WTC11 (cell line): ENCODE data around the gene CX3CR1. TPM values are rescaled to one million over a fixed set of nuclear protein-coding genes. Genes with fewer than 3 reads are reported as not detected.

Experiments
- ATAC-seq: fragments of 200-7000 bp; cut with Tn5 transposase; 2 replicates; pipeline ENCODE4 v1.10.0; 2021; ENCODE audit warnings: mild to moderate bottlenecking, moderate library complexity
- CTCF ChIA-PET: fragments of 300-600 bp; sonication (Branson Sonifier 250); formaldehyde crosslinking; loops from one replicate; lab custom pipeline; 2021; ENCODE audit warnings: antibody characterized with exemption; lab: Charles Lee
- POLR2A ChIA-PET: fragments of 350-600 bp; sonication (Branson Sonifier 250); formaldehyde crosslinking; loops from one replicate; lab custom pipeline; 2021; ENCODE audit warnings: antibody characterized with exemption; lab: Charles Lee
- DNase-seq: peaks from one replicate; pipeline ENCODE4 v3.0.0; 2021; ENCODE audit warnings: low spot score
- H3K27ac Mint-ChIP-seq: 2 replicates; pipeline ENCODE4 v1.8.0; 2021; ENCODE audit warnings: mixed read lengths
- H3K27me3 Mint-ChIP-seq: 2 replicates; pipeline ENCODE4 v1.8.0; 2021; ENCODE audit warnings: low read depth, mild to moderate bottlenecking, moderate library complexity, mixed read lengths
- H3K36me3 Mint-ChIP-seq: 2 replicates; pipeline ENCODE4 v1.8.0; 2021; ENCODE audit warnings: mixed read lengths
- H3K4me1 Mint-ChIP-seq: 2 replicates; pipeline ENCODE4 v1.8.0; 2022; ENCODE audit warnings: mixed read lengths
- H3K4me3 Mint-ChIP-seq: 2 replicates; pipeline ENCODE4 v1.8.0; 2021; ENCODE audit warnings: mild to moderate bottlenecking, moderate library complexity, mixed read lengths
- H3K9me3 Mint-ChIP-seq: 2 replicates; pipeline ENCODE4 v1.8.0; 2021; ENCODE audit warnings: mixed read lengths
- EMX1 ChIP-seq: fragments of 250-450 bp; sonication (Bioruptor Pico); IDR thresholded peaks from 2 replicates; pipeline ENCODE4 v1.8.0; 2021; ENCODE audit warnings: mild to moderate bottlenecking
- ETV6 ChIP-seq: sonication (generic); formaldehyde crosslinking; IDR thresholded peaks from 2 replicates; pipeline ENCODE4 v1.8.1; 2022; ENCODE audit warnings: mild to moderate bottlenecking, missing genetic modification reagents
- FOXK1 ChIP-seq: sonication (generic); formaldehyde crosslinking; IDR thresholded peaks from 2 replicates; pipeline ENCODE4 v1.8.0; 2022; ENCODE audit warnings: mild to moderate bottlenecking, moderate library complexity, missing genetic modification reagents
- GTF2I ChIP-seq: fragments of 250-450 bp; sonication (Bioruptor Pico); conservative IDR thresholded peaks from 2 replicates; pipeline ENCODE4 v1.4.0; 2021; ENCODE audit warnings: mild to moderate bottlenecking
- MYBL2 ChIP-seq: sonication (generic); formaldehyde crosslinking; IDR thresholded peaks from 2 replicates; pipeline ENCODE4 v1.8.1; 2023; ENCODE audit warnings: mild to moderate bottlenecking, moderate library complexity, missing genetic modification reagents
- NFATC4 ChIP-seq: fragments of 250-450 bp; sonication (Bioruptor Pico); IDR thresholded peaks from 2 replicates; pipeline ENCODE4 v1.9.0; 2021; ENCODE audit warnings: mild to moderate bottlenecking
- NR2C2 ChIP-seq: sonication (generic); formaldehyde crosslinking; IDR thresholded peaks from 2 replicates; pipeline ENCODE4 v1.8.0; 2022; ENCODE audit warnings: mild to moderate bottlenecking, missing genetic modification reagents
- TEAD1 ChIP-seq: sonication (generic); formaldehyde crosslinking; IDR thresholded peaks from 2 replicates; pipeline ENCODE4 v1.8.0; 2022; ENCODE audit warnings: mild to moderate bottlenecking, missing genetic modification reagents
- ZNF138 ChIP-seq: sonication (generic); formaldehyde crosslinking; conservative IDR thresholded peaks from 2 replicates; pipeline ENCODE4 v1.8.1; 2022; ENCODE audit warnings: mild to moderate bottlenecking, moderate library complexity, missing genetic modification reagents
- ZNF263 ChIP-seq: sonication (generic); formaldehyde crosslinking; IDR thresholded peaks from 2 replicates; pipeline ENCODE4 v1.8.1; 2022; ENCODE audit warnings: low read depth, mild to moderate bottlenecking, moderate library complexity, missing genetic modification reagents
- ZNF396 ChIP-seq: fragments of 250-450 bp; sonication (Bioruptor Pico); IDR thresholded peaks from 2 replicates; pipeline ENCODE4 v1.8.0; 2021; ENCODE audit warnings: mild to moderate bottlenecking, moderate library complexity, borderline replicate concordance
- ZNF416 ChIP-seq: fragments of 250-450 bp; sonication (Bioruptor Pico); IDR thresholded peaks from 2 replicates; pipeline ENCODE4 v1.9.0; 2021; ENCODE audit warnings: mild to moderate bottlenecking, inconsistent platforms
- ZNF423 ChIP-seq: fragments of 250-450 bp; sonication (Bioruptor Pico); IDR thresholded peaks from 2 replicates; pipeline ENCODE4 v2.1.2; 2022; ENCODE audit warnings: mild to moderate bottlenecking, moderate library complexity
- ZNF671 ChIP-seq: fragments of 250-450 bp; sonication (Bioruptor Pico); IDR thresholded peaks from 2 replicates; pipeline ENCODE4 v1.8.0; 2021; ENCODE audit warnings: mild to moderate bottlenecking
- total RNA-seq: library from RNA; stranded (reverse); gene quantifications from 3 replicates; pipeline ENCODE4 v1.2.3, GENCODE V29; 2021
- TF ChIP-seq, protein P1 (sequence below): sonication (generic); formaldehyde crosslinking; IDR thresholded peaks from 2 replicates; pipeline ENCODE4 v1.8.0; 2022; ENCODE audit warnings: missing genetic modification reagents
- TF ChIP-seq, protein P2 (sequence below): sonication (generic); formaldehyde crosslinking; IDR thresholded peaks from 2 replicates; pipeline ENCODE4 v1.8.0; 2022; ENCODE audit warnings: mild to moderate bottlenecking, missing genetic modification reagents
- TF ChIP-seq, protein P3 (sequence below): fragments of 250-450 bp; sonication (Bioruptor Pico); IDR thresholded peaks from 2 replicates; pipeline ENCODE4 v1.9.0; 2021; ENCODE audit warnings: mild to moderate bottlenecking, borderline replicate concordance
- TF ChIP-seq, protein P4 (sequence below): sonication (generic); formaldehyde crosslinking; IDR thresholded peaks from 2 replicates; pipeline ENCODE4 v1.8.1; 2022; ENCODE audit warnings: mild to moderate bottlenecking, moderate library complexity, missing genetic modification reagents

CX3CR1 gene
- total RNA-seq, 1 experiment from 2014 or later, result 0.11 TPM

DNA sequence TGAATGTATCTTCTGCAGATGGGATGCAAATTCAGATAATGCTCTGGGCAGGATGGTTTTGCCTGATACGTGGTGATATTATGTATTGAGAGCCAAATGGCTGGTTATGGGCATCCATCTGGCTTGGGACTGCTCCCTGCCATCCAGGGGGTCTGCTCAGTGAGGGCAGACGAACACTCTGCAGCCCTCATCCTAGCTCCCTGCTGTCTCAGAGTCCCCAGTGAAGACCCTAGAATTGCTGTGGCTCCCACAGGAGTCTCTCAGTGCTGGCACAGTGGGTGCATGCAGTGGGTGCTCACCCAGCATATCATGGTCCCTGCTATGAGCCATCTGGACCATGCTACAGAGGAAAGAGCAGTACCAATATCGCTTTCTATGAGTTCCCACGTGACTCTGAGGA is 10.3 kb downstream of the CX3CR1 start (continued):
- TF ChIP-seq, protein P1, sequence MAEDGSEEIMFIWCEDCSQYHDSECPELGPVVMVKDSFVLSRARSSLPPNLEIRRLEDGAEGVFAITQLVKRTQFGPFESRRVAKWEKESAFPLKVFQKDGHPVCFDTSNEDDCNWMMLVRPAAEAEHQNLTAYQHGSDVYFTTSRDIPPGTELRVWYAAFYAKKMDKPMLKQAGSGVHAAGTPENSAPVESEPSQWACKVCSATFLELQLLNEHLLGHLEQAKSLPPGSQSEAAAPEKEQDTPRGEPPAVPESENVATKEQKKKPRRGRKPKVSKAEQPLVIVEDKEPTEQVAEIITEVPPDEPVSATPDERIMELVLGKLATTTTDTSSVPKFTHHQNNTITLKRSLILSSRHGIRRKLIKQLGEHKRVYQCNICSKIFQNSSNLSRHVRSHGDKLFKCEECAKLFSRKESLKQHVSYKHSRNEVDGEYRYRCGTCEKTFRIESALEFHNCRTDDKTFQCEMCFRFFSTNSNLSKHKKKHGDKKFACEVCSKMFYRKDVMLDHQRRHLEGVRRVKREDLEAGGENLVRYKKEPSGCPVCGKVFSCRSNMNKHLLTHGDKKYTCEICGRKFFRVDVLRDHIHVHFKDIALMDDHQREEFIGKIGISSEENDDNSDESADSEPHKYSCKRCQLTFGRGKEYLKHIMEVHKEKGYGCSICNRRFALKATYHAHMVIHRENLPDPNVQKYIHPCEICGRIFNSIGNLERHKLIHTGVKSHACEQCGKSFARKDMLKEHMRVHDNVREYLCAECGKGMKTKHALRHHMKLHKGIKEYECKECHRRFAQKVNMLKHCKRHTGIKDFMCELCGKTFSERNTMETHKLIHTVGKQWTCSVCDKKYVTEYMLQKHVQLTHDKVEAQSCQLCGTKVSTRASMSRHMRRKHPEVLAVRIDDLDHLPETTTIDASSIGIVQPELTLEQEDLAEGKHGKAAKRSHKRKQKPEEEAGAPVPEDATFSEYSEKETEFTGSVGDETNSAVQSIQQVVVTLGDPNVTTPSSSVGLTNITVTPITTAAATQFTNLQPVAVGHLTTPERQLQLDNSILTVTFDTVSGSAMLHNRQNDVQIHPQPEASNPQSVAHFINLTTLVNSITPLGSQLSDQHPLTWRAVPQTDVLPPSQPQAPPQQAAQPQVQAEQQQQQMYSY (CRISPR knock-in tag), result no peak
- TF ChIP-seq MYBL2 (CRISPR knock-in tag), result no peak
- TF ChIP-seq NR2C2, result no peak
- no peak for TF ChIP-seq FOXK1 (CRISPR knock-in tag)
- TF ChIP-seq, protein P2, sequence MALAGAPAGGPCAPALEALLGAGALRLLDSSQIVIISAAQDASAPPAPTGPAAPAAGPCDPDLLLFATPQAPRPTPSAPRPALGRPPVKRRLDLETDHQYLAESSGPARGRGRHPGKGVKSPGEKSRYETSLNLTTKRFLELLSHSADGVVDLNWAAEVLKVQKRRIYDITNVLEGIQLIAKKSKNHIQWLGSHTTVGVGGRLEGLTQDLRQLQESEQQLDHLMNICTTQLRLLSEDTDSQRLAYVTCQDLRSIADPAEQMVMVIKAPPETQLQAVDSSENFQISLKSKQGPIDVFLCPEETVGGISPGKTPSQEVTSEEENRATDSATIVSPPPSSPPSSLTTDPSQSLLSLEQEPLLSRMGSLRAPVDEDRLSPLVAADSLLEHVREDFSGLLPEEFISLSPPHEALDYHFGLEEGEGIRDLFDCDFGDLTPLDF (CRISPR knock-in tag), result no peak
- TF ChIP-seq TEAD1 (CRISPR knock-in tag), result no peak

DNA sequence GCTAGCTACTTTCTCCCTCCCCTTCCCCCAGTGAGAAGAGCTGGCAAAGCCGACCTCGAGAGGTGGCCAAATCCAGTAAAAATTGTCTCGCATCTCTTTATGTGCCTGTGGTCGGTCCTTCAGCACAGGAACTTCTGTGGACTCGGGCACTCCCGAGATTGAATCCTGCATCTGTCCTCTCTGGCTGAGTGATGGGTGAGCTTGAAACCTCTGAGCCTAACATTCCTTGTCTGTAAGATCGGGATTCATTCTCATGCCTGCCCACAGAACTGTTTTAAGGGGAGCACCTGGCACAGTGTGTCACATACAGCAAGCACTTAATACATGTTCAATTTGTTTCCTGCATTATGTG is 11.3 kb downstream of the CX3CR1 start:
- Mint-ChIP-seq H3K4me3 (no peak overlapping the region), H3K36me3 (no peaks in the 10 kb centered on the region), H3K4me1 (no peaks in the 10 kb centered on the region), H3K27me3 (no peaks in the 10 kb centered on the region; the same call in 1 of the 2 replicates), H3K27ac (no peak overlapping the region), H3K9me3 (peaks cover 7% of the 10 kb centered on the region; the same call in 1 of the 2 replicates)
- ChIA-PET CTCF (interaction anchor here (0.8 to 13.5 kb wide), 2 partner anchors 22 to 77 kb away, joined by 3 to 213 read pairs; no protein-coding TSS in a partner anchor), POLR2A (no interaction called here)
- no peak for ATAC-seq
- no peak for DNase-seq
- no peak for TF ChIP-seq ETV6
- TF ChIP-seq NFATC4 (CRISPR knock-in tag), result no peak
- no peak for TF ChIP-seq ZNF263 (CRISPR knock-in tag)
- no peak for TF ChIP-seq GTF2I (CRISPR knock-in tag)
- TF ChIP-seq ZNF423 (CRISPR knock-in tag), result no peak
- TF ChIP-seq, protein P3, sequence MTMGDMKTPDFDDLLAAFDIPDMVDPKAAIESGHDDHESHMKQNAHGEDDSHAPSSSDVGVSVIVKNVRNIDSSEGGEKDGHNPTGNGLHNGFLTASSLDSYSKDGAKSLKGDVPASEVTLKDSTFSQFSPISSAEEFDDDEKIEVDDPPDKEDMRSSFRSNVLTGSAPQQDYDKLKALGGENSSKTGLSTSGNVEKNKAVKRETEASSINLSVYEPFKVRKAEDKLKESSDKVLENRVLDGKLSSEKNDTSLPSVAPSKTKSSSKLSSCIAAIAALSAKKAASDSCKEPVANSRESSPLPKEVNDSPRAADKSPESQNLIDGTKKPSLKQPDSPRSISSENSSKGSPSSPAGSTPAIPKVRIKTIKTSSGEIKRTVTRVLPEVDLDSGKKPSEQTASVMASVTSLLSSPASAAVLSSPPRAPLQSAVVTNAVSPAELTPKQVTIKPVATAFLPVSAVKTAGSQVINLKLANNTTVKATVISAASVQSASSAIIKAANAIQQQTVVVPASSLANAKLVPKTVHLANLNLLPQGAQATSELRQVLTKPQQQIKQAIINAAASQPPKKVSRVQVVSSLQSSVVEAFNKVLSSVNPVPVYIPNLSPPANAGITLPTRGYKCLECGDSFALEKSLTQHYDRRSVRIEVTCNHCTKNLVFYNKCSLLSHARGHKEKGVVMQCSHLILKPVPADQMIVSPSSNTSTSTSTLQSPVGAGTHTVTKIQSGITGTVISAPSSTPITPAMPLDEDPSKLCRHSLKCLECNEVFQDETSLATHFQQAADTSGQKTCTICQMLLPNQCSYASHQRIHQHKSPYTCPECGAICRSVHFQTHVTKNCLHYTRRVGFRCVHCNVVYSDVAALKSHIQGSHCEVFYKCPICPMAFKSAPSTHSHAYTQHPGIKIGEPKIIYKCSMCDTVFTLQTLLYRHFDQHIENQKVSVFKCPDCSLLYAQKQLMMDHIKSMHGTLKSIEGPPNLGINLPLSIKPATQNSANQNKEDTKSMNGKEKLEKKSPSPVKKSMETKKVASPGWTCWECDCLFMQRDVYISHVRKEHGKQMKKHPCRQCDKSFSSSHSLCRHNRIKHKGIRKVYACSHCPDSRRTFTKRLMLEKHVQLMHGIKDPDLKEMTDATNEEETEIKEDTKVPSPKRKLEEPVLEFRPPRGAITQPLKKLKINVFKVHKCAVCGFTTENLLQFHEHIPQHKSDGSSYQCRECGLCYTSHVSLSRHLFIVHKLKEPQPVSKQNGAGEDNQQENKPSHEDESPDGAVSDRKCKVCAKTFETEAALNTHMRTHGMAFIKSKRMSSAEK (CRISPR knock-in tag), result no peak
- no peak for TF ChIP-seq ZNF138 (CRISPR knock-in tag)
- TF ChIP-seq EMX1 (CRISPR knock-in tag), result no peak

DNA sequence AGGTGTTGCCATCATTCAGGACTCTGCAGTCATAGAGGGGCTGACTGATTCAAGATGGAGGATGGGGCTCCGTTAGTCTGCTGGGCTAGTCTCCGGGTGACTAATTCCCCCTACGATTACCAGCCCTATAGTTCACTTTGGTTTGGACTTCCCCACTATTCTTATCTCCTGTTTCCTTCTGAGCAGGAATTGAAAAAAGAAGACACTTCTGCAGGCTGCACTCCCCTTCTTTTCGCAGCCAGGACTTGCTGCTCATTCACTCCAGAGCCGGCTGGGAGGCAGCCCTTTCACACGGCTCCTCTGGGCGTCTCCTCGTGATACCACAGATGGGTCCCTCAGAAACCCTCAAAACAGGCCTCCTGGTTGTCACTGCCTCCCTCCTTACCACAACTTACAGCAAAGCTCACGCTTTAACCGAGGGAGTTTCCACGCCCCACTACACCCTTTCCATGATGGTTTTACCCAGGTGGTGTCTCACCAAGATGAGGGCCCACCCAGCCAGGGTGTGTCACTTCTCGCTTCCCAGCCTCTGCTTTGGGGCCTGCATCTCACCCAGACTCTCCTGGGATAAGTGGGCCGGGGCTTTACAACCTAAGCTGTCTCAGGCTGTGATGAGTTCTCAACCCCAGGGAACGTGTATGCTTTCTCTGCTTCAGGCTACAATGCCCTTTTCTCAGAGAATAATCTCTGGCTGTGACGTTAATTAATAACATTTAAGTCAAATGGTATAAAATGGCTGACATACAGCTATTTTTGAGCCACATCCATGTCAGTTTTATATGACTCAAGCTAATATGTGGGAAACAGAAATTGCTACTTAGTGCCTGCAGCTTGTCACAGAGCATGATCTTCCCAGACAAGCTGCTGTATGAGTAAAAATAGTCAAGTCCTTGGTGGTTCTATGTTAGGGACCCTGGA is 11.9 kb downstream of the CX3CR1 start:
- no peaks in the 10 kb centered on the region for H3K36me3 Mint-ChIP-seq
- DNase-seq (no peak), ATAC-seq (no peak)
- ChIA-PET POLR2A (no interaction called here), CTCF (interaction anchor here (0.8 to 13.5 kb wide), 2 partner anchors 23 to 77 kb away, joined by 3 to 213 read pairs; no protein-coding TSS in a partner anchor)
- peaks cover 7% of the 10 kb centered on the region; the same call in 1 of the 2 replicates for H3K9me3 Mint-ChIP-seq
- H3K4me1 Mint-ChIP-seq, result peaks cover 3% of the 10 kb centered on the region; the same call in 1 of the 2 replicates
- no peaks in the 10 kb centered on the region; the same call in 1 of the 2 replicates for H3K27me3 Mint-ChIP-seq
- no peak overlapping the region for H3K4me3 Mint-ChIP-seq
- no peak overlapping the region for H3K27ac Mint-ChIP-seq
- TF ChIP-seq ZNF671 (no peak), ZNF396 (CRISPR knock-in tag) (no peak), ZNF416 (CRISPR knock-in tag) (no peak), TEAD1 (CRISPR knock-in tag) (no peak)
- TF ChIP-seq, protein P4, sequence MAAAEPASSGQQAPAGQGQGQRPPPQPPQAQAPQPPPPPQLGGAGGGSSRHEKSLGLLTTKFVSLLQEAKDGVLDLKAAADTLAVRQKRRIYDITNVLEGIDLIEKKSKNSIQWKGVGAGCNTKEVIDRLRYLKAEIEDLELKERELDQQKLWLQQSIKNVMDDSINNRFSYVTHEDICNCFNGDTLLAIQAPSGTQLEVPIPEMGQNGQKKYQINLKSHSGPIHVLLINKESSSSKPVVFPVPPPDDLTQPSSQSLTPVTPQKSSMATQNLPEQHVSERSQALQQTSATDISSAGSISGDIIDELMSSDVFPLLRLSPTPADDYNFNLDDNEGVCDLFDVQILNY (CRISPR knock-in tag), result no peak
- TF ChIP-seq, protein P1 (CRISPR knock-in tag), result no peak
